IPS-NIHi7 (cell line): ENCODE measurements around the gene DLG2.

Source experiments
- DNase-seq: peaks from one replicate; pipeline ENCODE4 v3.0.0; 2012; ENCODE audit warnings: mixed read lengths; ENCODE audit errors: extremely low spot score

Gene DLG2

DNA sequence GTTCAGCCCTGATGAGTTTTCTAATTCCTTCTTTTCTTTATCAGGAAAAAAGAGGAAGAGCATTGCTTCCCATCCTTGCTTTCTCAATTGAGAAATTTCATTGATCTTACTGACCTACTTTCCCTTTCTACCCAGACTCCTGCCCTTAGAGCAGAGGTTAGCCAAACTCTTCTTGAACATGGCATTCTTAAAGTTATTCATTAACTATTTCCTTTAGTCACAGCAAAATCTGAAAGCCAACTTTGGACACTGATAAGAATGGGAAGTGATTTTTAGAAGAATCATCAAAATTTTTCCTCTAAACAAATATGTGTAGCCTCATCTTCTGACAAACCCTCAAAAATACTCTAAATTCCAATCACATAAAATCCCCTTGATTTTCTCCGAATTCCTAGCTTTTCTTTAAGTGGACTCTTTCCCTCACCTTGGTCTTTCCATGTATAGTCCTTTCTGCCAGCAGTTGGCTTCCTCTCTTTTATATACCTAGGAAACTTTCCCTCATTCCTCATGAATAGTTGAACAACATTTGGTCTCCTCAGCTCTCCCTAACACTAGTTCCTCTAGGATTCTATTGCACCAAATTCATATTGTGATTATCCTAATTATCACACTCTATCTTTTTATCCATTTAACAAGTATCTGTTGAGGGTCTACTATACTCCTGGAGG, 1774.2 kb downstream of the DLG2 start:
- DNase-seq = no peak

DNA sequence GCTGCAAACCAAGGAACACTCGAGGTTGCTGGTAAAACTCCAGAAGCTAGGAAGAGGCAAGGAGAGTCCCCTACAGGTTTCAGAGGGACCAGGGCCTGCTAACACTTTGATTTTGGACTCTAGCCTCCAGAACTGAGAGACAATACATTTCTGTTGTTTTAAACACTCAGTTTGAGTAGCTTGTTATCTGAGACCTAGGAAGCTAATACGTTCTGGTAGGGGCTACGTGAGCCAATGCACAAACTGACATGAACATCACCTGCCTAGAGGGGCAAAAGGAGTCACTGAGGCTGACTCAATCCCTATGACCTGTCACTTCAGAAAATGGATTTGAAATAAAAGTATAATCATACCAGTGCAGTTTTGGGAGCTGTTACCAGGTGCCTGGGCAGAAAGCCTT, 1775.1 kb downstream of the DLG2 start:
- no peak for DNase-seq

DNA sequence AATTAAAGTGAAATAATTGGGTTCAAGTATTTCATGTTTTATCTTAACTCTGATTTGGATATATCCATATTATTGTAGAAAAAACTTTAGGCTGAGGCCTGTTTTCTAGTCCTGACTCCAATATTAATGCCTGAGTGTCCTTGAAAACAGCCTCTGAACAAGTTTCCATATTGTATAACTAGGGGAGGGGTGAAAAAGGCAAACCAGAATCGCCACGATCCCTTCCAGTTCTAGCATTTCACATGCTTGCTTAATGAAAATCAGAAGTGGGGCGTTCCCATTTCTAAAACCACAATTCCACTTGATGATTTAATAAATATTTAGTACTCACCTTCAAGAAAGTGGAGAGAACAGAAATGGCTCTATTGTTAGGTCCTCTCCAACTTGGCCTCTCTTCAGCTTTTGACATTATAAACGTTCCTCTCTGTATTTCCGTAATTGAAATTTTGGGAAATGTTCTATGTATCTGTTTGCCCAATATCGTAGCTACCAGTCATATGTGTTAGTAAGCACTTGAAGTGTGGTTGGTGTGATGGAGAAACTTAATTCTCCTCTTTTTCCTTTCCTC, 1779.6 kb downstream of the DLG2 start:
- DNase-seq = no peak

DNA sequence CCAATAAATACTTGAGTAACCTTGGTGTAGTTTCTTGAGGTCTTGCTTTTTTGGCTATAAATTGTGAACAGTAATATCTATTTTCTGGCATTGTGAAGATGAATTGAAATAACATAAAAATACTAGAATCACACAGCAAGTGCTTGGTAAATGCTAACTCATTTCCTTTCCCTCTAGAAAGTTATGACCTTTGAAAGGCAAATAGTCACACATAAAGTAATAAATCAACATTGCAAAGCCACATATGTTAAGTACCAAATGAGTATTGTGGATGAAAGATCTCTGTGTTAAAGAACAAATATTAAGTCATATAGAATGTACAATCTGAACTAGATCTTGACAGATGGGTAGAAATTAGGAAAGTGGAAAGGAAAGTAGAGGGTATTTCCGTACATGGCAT, 1781.3 kb downstream of the DLG2 start:
- no peak for DNase-seq

DNA sequence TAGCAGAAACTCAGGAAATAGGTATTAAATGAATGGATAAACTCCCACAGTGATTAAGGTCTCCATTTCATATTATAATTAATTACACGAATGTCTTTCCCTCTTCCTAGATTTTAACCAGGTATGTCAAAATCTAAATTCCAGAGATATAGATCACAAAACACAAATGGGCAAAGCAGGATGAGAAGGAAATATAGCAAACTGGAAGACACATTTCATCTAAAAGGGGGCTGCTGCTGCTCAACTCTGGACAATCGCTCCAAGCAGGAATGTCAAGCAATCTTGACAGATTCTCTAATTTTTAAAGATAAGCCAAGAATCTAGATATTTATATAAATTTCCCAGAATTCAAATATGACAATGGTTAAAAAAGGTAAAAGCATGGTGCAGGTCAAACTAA, 1786.8 kb downstream of the DLG2 start:
- no peak for DNase-seq

DNA sequence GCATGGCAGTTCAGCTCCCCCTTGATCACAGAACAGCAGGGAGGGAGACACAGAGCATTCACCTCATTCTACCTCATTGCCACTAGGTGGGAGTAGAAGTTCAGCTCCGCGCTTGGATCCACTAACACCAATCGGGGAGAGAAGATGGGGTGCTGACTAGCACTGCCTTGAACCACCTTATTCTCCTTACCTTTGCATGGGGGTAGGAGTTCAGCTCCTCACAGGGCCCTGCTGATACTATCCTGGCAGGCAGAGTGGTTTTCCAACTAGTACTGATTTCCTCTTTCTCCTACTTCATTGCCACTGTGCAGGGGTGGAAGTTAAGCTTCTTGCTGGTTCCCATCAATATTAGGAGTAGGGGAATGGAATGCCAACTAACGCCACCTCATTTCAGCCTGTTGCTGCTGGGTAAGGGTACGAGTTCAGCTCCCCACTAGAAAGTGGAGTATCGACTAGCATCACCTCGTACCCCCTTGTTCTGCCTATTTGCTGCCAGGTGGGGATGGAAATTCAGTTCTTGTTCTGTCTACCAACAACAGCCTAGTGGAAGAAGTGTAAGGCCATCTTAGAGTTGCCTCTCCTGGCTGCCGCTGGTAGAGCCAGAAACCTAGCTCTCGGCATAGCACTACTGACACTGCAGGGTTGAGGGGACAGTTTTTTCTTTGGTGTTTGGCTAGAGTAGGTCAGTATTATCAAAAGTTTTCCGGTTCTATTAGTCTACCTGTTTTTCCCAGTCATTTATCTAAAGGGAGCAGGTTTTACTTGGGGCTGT, 1790.1 kb downstream of the DLG2 start:
- DNase-seq = peak; percentile 87

DNA sequence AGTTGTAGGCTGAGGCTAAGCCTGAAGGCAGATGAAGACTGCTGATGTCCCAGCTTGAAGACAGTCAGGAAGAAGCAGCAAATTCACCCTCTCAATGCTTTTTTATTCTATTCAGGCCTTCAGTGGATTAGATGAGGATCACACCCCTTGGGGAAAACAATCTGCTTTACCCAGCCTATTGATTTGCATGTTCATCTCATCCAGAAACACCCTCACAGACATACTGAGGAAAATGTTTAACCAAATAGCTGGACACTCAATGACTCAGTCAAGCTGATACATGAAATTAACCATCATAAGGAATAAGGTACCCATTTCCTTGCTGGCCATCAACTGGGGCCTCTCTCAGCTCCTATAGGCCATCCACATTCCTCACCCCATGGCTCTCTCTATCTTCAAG, 1791.1 kb downstream of the DLG2 start:
- no peak for DNase-seq

DNA sequence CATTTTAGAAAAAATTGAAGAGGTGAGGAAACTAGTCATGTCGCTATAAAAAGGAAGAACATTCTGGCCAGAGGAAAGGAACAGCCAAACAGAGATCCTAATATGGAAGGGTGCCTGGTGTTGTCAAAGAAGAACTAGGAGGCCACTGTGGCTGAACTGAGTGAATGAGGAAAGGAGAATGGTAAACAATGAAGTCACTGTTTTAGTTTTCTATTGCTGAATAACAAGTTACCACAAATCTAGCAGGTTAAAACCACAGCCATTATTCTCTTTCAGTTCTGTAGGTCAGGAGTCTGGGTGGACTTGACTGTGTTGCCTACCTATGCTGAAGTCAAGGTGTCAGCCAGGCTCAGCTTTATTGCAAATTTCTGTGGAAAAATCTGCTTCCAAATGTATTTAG, 1791.7 kb downstream of the DLG2 start:
- DNase-seq = no peak

DNA sequence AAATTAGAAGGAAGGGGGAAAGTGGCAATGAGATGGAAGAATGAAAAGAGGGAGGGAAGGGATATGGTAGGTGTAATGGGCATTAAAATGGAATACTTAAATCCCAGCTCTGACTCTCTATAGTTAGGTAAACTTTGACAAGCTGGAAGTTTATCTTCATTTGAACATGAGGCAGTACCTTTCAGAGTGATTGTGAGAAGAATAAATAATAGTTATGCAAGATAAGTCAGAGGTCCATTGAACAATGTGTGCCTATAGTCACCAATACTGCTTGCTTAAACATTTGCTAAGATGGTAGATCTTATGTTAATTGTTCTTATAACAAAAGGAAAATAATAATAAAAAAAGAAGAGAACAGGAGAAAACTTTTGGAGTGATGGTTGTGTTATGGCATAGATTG, 1795.2 kb downstream of the DLG2 start:
- no peak for DNase-seq

DNA sequence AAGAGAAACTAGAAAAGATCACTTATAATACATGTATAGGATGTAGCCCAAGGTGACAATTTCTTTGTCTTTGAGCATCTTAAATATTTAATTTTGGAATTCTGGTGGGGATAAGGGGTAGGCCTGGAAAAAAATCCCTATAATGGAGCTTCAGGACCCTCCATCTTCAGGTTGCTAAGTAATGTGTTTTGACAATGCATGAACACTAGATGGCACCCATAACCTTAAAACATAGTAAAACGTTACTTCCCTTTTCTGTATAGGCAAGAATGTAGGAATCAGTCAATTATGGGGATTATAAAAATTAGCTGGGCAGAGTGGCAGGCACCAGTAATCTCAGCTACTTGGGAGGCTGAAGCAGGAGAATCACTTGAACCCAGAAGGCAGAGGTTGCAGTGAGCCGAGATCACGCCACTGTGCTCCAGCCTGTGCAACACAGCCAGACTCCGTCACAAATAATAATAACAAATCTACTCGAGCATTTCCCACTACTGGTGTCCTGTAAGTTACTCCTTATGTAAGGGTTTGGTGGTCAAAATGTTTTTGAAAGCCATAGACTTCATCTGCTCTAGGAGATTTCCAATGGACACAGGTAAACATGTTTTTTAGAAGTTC, 1799.1 kb downstream of the DLG2 start:
- DNase-seq = peak; percentile 55

DNA sequence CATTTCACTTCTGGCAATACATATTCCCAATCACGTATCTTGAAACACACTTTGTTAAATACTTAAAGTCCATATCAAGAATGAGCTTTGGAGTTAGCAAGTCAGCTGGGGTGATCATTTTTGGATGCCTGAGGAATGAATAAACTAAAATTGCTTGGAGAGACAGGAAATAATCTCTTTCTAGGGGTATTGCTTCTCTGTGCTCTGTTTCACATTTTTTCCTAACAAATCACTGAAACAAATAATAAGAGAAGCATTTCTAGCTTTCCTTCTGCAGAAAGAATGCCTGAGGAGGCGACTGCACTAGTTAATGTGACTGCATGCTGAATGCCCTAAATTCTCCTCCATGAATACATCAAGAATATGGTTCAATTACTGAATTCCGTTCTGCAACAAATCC, 1799.6 kb downstream of the DLG2 start:
- no peak for DNase-seq

DNA sequence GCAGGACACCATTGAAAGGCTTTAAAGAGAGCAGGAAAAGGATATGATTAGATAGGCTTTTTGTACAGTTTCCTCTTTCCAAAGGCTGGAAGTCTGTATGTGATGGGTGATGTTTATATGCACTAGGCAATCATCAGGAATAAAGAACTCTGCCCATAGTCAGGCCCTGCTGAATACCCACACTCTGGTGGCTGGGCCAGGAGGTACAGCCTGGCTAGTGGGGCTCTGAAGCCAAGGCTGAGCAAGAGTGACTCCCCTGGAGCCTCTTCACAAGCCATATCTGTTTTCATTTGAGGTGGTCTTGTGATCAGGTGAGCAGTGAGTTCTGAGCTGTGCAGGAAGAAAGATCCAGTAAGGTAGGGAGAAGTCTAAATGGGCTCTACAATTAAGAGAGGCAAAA, 1801.1 kb downstream of the DLG2 start:
- DNase-seq = no peak

DNA sequence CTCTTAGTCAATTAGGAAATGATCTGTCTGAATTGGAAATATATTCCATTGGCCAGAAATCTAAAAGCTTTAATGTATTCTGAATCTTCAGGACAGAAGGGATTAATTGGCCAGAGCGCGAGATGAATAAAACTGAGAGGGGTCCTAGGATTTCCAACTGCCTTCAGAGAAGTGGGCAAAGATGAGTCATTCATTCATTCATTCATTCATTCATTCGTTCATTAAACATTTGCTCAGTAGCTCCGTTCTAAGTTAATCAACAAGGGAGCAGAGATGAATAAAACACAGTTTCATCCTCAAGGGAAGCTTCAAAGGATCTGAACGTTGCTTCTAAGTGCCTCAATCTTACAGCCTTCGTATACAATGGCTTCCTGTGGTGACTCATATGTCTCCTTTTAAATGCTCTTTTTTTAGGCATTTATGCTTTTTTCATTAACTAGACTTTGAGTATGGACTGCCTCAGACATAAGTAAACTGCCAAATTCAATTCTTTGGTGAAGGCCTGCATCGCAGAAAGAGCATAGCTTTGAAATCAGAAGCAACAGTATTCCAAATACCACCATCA, 1803.6 kb downstream of the DLG2 start:
- no peak for DNase-seq

DNA sequence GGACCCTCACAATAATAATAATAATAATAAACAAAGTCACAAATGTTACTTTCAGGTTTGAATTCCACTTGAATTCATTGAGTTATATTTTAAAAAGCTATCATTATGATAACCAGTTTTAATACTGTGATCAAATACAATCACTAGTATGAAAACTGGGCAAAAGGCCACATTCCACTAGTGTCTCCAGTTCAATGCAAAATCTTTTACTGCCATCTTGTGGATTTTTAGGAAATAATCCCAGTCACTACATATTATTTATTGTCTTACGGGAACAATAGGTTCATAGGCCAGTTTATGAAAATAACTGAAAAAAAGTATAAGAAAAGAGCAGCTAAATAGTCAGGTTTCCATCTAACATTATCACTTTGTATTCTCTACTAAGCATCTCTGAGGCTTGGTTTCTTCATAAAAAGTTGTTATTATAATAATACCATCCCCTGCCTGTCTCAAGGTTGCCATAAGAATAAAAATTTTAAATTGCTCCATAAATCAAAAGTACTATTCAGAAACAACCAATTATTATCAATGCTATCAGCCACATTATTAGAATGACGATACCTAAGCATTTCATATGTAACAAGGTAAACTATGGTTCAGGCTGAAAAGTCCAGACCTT, 1807.1 kb downstream of the DLG2 start:
- peak; percentile 33 for DNase-seq

DNA sequence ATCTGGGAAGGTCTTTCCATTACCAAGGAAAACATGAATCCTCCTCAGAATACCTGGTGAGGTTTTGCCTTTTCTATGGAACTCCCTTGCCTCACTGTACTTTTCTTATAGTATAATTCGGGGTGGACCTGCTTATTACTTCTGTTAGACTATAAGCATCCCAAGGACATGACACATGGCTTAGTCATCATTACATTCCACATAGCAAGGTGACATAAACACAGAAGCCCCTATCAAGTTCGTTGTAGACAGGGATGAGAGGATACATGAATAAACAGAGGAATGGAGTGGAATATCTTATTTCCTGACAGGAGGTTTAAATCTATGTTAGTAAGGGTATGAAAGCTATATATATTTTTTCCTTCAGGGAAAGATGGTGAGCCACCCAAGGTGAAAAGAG, 1808.8 kb downstream of the DLG2 start:
- no peak for DNase-seq

DNA sequence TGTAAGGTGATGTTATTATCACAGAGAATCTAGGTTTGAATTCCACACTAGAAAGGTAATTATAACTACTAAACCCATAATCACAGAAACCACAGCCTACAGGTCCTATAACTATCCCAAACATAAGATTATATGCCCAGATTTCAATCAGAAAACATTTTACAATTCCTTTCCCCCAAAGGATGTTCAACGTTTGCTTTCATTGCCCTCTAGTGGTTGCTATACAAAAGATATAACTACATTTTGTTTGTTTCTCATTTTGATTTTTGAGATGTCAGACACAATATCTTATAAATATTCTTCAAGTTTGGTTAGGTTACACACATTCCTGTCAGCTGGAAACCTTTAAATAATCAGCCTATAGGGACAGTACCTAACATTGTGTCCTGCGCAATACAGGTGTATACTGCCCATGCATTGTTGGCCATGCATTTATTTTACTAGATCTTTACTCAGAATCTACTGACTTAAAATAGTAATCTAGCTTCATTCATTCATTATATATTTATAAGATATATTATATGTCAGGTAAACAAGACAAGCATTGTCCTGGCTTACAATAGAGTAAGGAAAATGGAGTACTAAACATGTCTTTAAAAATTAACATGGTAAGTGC, 1810.5 kb downstream of the DLG2 start:
- DNase-seq = no peak

DNA sequence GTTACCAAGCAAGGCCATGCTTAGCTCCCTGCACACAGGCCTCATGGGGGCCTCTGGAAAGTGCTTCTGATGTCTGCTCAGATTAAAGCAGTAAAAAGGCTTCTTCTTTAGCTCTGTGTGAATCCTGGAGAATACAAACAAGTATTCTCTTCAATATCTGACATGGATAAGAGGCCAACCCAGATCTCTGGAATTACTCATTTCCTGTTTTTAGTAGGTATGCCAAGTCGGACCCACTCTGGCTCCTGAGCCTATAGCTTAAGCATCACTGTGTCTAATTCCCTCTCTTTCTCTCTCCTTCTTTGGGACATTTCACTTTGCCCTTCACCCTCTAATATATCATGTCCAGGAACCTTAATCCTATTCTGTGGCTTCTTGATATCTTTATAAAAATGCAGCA, 1811.4 kb downstream of the DLG2 start:
- no peak for DNase-seq

DNA sequence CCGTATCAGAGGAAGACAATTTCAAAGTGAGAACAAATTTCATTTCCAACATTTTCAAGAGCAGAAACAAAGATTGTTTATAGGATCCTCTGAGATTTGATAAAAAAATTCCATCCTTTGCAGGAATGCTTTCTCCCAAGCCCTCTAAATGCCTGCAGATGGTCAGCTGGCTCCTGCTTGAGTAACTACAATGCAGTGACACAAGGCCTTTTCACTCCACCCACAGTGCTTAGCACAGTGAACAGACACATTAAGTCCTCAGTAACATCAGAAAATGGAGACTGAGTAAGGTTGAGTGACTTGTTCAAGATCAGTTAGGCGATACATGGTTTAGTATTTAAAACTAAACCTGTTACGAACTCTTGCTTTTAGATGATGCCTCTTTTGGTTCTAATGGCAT, 1813.8 kb downstream of the DLG2 start:
- no peak for DNase-seq

DNA sequence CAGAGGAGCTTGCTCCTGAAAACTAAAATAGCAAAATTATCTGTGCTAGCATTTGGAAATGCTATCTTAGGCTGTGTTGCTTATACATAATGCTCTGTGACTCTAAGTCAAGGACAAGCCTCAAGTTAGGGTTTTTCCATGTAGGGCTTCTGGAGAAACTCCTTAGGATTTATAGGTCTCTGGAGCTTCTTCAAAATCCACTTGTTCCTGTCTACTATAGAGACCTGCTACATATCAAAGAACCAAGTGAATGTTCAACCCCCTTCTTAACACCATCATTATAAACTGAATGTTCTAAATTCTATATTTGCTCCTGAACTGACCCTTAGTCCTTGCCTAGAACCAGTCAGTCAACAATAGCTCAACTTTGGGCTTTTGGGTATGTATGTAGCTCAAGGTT, 1817.9 kb downstream of the DLG2 start:
- DNase-seq = no peak

DNA sequence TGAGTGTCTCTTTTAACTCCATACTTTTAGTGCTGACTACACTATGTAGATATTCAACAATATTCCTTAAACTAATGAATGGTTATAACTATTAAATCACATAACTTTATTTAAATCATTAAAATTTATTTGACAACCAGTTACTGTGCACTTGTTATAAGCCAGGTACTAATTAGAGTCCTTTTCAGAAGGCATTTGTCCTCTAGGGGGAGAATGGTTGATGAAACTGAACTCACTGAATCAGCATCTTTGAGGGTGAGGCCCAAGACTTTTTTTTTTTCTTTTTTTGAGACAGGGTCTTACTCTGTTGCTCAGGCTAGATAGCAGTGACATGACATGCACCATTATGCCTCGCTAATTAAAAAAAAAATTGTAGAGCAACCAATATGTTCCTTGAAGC, 1825.3 kb downstream of the DLG2 start:
- no peak for DNase-seq

DNA sequence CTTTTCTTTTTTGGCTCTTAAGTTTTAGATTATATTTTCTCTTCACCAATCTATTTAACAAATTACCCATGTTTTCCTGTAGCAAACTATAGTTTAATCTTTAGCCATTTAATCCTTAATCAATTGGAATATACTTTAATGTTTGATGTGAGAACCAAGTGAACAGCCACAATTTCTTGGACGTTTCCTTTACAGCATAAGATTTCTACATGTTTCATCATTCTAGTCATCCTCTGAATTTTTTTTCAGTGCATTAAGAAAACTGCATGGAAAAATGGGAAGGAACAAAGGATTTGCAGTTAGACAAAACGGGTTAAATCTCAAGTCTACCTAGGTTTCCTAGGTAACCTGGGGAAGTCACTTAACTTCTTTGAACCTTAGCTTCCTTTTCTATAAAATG, 1833.8 kb downstream of the DLG2 start:
- DNase-seq = no peak

DNA sequence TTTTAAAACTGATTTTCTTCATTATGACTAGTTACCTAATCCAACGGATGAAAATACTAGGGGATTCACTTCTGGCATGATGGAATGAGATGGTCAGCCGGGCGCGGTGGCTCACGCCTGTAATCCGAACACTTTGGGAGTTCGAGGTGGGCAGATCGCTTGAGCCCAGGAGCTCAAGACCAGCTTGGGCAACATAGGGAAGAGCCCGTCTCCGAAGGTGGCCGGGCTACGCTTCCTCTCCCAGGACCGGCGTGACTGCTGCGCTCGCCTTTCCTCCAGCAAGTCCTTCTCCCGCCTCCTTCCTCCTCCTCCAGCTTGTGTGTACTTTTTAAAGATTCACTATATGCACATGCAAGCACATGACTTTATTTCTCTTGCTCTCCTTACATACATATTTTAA, 1835.6 kb downstream of the DLG2 start:
- no peak for DNase-seq
